Body of pancreas (tissue), 4 donors: ENCODE measurements around the gene PRSS8. TPM values are rescaled to one million over a fixed set of nuclear protein-coding genes. Genes with fewer than 3 reads are reported as not detected.
A peak's percentile ranks its signal among the peaks of the same experiment; 100 is the strongest.
"Not testable (repeated sequence)": the region's sequence is repeated elsewhere in the genome, so short reads cannot be mapped to it uniquely, and the experiment has no call there.

Experiments used
- ATAC-seq: fragments of 150-250 bp; one replicate; pipeline ENCODE4 v1.9.1; 2016
- DNase-seq, 4 donors: peaks; one replicate each; pipeline ENCODE4 v3.0.0-alpha.2; 2019
- H3K27ac ChIP-seq, 4 donors: fragments of 200-600 bp; sonication (generic); 1 replicate in 3 of 4; 2 replicates in 1 of 4; pipeline versions ENCODE4 v1.5.1 to v1.6.1; 2016 to 2019; ENCODE audit warnings: mild to moderate bottlenecking in 1 of 4, mixed read lengths in 1 of 4, moderate library complexity in 1 of 4
- H3K27me3 ChIP-seq, 2 donors: fragments of 200-600 bp; sonication (generic); one replicate each; pipeline ENCODE4 v1.6.0; 2016; ENCODE audit warnings: mild to moderate bottlenecking in 1 of 2
- H3K36me3 ChIP-seq, 2 donors: fragments of 200-600 bp; sonication (generic); replicated peaks in 1 of 2; 2 replicates each; pipeline ENCODE4 v1.5.1; 2016; ENCODE audit warnings: low read depth in 2 of 2; ENCODE audit not compliant: insufficient read depth in 1 of 2
- H3K4me1 ChIP-seq: fragments of 200-600 bp; sonication (generic); one replicate; pipeline ENCODE4 v1.6.0; 2016
- H3K4me3 ChIP-seq, 2 donors: fragments of 200-600 bp; sonication (generic); 1 replicate in 1 of 2; 2 replicates in 1 of 2; pipeline ENCODE4 v1.5.1; 2016 to 2019
- H3K9me3 ChIP-seq, 3 donors: fragments of 200-600 bp; sonication (generic); 1 replicate in 2 of 3; 2 replicates in 1 of 3; pipeline ENCODE4 v1.5.1; 2016
- CTCF ChIP-seq, 7 experiments: fragments of 450-650 bp in 4 of 7; fragments of 200-600 bp in 3 of 7; sonication (generic) in 3 of 7; IDR thresholded peaks; one replicate each; pipeline ENCODE4 v1.5.1; 2016 to 2019; ENCODE audit warnings: antibody characterized with exemption in 7 of 7
- POLR2A ChIP-seq, 3 donors: fragments of 450-650 bp; IDR thresholded peaks; one replicate each; pipeline ENCODE4 v1.6.1; 2016; ENCODE audit warnings: antibody characterized with exemption in 3 of 3, mild to moderate bottlenecking in 2 of 3
- WGBS, 2 donors: methylation state at CpG; one replicate each; pipeline ENCODE4 v1.1.5; 2017; 5-methylcytosine and 5-hydroxymethylcytosine counted together
- intact Hi-C: fragments of 100-400 bp; cut with DNase I; formaldehyde crosslinking; loops from one replicate; pipeline ENCODE4 v1.15.1; 2023
- total RNA-seq, 2 donors: library from RNA; depleted of rRNA; stranded (reverse); fragments of >200 nt; gene quantifications; one replicate each; pipeline ENCODE4 v1.1.0, GENCODE V29; 2016

Gene PRSS8
- total RNA-seq, 2 donors from 2014 or later: 75.5 to 81.7 TPM

- Histone ChIP-seq H3K4me3 (no peak overlapping the region), H3K4me1 (peaks cover 36% of the 10 kb centered on the region), H3K9me3 (no peaks in the 10 kb centered on the region), H3K36me3 (no peaks in the 10 kb centered on the region), H3K27ac (peak overlapping the region in 3 of 4 donors; percentile 73 to 87 (median 84)), H3K27me3 (no peaks in the 10 kb centered on the region)
- ATAC-seq (peak; percentile 95), DNase-seq (peak; percentile 92 to 94 (median 92))
- intact Hi-C loops: no loop called here
- WGBS, 2 donors: 7 to 8% methylated on average over 33 of the region's 33 CpGs
- TF ChIP-seq CTCF (IDR thresholded peaks at IDR 0.05) (peak; percentile 89 to 100 (median 93)), POLR2A (IDR thresholded peaks at IDR 0.05) (peak in 1 of 3 donors; percentile 28)
Measured at GRCh38 chr16:31105677-31106213, 29.8 kb downstream of the PRSS8 start.

GRCh38 chr16:31100876-31101641, 34.5 kb downstream of the PRSS8 start:
- not testable (repeated sequence) for H3K4me1 ChIP-seq, H3K36me3 ChIP-seq, ATAC-seq, H3K27ac ChIP-seq, H3K4me3 ChIP-seq, DNase-seq, H3K9me3 ChIP-seq, H3K27me3 ChIP-seq
- 80 to 85% methylated on average over 12 to 13 of the region's 13 CpGs for WGBS, 2 donors
- intact Hi-C loops: loop anchor here (5.0 kb wide), 1 partner anchor 46 kb away; no protein-coding TSS in a partner anchor

- no peaks in the 10 kb centered on the region for H3K9me3 ChIP-seq
- 60 to 100% methylated on average over 2 to 4 of the region's 4 CpGs for WGBS, 2 donors
- H3K27ac ChIP-seq: no peak overlapping the region
- ATAC-seq (no peak), DNase-seq (no peak)
- no peaks in the 10 kb centered on the region for H3K27me3 ChIP-seq
- H3K36me3 ChIP-seq: no peaks in the 10 kb centered on the region
- intact Hi-C loops: loop anchor here (5.0 kb wide), 1 partner anchor 47 kb away; no protein-coding TSS in a partner anchor
- H3K4me1 ChIP-seq: peaks cover 9% of the 10 kb centered on the region
- no peak overlapping the region for H3K4me3 ChIP-seq
- TF ChIP-seq POLR2A (IDR thresholded peaks at IDR 0.05): no peak
- no peak for TF ChIP-seq CTCF (IDR thresholded peaks at IDR 0.05)
Measured at GRCh38 chr16:31099860-31100638, 35.5 kb downstream of the PRSS8 start.

GRCh38 chr16:31094424-31095120, 41.0 kb downstream of the PRSS8 start, which contains the start of gene VKORC1:
Gene VKORC1, minus strand, starts transcription at chr16:31094797. Its CDS starts 68 bp downstream, at chr16:31094729.
- Histone ChIP-seq H3K36me3 (peaks cover 0 to 2% of the 10 kb centered on the region in 2 donors), H3K4me3 (peak within 1 kb of the TSS; percentile 59 to 71), H3K27ac (peak within 1 kb of the TSS; percentile 72 to 94 (median 91)), H3K4me1 (peaks cover 24% of the 10 kb centered on the region), H3K27me3 (no peaks in the 10 kb centered on the region), H3K9me3 (no peaks in the 10 kb centered on the region)
- DNase-seq: peak; percentile 96 to 98 (median 96)
- WGBS, 2 donors: 0% methylated on average over 5 to 67 of the region's 69 CpGs
- intact Hi-C loops: no loop called here
- ATAC-seq: peak; percentile 98
- peak; percentile 57 to 81 (median 81) for TF ChIP-seq POLR2A (IDR thresholded peaks at IDR 0.05)
- TF ChIP-seq CTCF (IDR thresholded peaks at IDR 0.05): peak in 4 of 7 experiments; percentile 3 to 20 (median 14)
